ENCODE data around the gene FFAR1. TPM values are rescaled to one million over a fixed set of nuclear protein-coding genes. Genes with fewer than 3 reads are reported as not detected.

FFAR1 gene
- total RNA-seq, 1 donor from 2014 or later = not detected

DNA sequence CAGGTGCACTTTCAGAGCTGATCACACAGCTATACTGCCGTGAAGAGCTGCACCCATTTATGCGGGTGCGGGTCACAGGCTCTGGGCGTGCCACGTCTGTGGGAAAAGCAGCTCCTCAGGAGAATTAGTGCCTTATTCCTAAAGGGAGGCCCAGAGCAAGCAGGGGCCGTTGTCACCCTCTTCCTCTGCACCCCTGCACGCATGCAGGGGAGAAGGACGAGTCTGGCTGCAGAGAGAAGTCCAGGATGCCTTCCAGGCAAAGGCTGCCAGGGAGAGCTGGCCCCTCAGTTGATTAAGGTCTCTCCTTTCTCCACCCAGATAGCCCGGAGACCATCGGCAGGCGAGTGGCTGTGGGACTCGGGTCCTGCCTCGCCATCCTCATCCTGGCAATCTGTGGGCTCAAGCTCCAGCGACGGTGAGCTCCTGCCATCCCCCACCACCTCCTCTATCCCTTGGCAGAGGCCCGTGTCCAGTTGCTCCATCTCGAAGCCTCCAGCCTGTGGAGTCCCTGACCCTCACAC lies 3.1 kb upstream of the FFAR1 start:
- H3K27me3 ChIP-seq = no peaks in the 10 kb centered on the region
- DNase-seq (ENCODE audit: low spot score in 2 of 2) = peak in 1 of 2 donors; percentile 42
- no peaks in the 10 kb centered on the region for H3K36me3 ChIP-seq
- H3K4me3 ChIP-seq = no peak overlapping the region
- H3K4me1 ChIP-seq = no peaks in the 10 kb centered on the region
- H3K9me3 ChIP-seq = no peaks in the 10 kb centered on the region
- intact Hi-C loops (cut with DNase I) = no loop called here
- TF ChIP-seq, protein P1, sequence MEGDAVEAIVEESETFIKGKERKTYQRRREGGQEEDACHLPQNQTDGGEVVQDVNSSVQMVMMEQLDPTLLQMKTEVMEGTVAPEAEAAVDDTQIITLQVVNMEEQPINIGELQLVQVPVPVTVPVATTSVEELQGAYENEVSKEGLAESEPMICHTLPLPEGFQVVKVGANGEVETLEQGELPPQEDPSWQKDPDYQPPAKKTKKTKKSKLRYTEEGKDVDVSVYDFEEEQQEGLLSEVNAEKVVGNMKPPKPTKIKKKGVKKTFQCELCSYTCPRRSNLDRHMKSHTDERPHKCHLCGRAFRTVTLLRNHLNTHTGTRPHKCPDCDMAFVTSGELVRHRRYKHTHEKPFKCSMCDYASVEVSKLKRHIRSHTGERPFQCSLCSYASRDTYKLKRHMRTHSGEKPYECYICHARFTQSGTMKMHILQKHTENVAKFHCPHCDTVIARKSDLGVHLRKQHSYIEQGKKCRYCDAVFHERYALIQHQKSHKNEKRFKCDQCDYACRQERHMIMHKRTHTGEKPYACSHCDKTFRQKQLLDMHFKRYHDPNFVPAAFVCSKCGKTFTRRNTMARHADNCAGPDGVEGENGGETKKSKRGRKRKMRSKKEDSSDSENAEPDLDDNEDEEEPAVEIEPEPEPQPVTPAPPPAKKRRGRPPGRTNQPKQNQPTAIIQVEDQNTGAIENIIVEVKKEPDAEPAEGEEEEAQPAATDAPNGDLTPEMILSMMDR (IDR thresholded peaks at IDR 0.05) = no peak
- no peak overlapping the region for H3K27ac ChIP-seq

DNA sequence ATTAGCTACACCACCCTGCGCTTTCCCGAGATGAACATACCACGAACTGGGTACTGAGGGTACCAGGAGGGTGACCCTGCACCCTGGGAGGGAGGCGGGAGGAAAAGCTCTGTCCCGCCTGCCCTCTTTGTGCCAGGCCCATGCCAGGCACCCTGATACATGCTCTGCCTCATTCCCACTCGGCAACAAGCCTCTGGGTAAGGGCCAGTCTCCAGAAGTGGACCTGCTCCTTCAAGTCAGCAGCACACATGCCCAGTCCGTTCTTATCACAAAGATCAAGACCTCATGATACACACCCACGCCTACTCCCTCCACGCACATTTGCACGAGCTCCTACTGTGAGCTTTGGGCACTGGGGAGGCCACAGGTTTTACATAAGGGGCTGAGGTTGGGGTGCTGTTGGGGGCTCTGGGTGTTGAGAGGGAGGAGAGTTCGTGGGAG lies 2.0 kb upstream of the FFAR1 start:
- intact Hi-C loops (cut with DNase I) = no loop called here
- peak in 1 of 2 donors; percentile 58 for DNase-seq (ENCODE audit: low spot score in 2 of 2)

DNA sequence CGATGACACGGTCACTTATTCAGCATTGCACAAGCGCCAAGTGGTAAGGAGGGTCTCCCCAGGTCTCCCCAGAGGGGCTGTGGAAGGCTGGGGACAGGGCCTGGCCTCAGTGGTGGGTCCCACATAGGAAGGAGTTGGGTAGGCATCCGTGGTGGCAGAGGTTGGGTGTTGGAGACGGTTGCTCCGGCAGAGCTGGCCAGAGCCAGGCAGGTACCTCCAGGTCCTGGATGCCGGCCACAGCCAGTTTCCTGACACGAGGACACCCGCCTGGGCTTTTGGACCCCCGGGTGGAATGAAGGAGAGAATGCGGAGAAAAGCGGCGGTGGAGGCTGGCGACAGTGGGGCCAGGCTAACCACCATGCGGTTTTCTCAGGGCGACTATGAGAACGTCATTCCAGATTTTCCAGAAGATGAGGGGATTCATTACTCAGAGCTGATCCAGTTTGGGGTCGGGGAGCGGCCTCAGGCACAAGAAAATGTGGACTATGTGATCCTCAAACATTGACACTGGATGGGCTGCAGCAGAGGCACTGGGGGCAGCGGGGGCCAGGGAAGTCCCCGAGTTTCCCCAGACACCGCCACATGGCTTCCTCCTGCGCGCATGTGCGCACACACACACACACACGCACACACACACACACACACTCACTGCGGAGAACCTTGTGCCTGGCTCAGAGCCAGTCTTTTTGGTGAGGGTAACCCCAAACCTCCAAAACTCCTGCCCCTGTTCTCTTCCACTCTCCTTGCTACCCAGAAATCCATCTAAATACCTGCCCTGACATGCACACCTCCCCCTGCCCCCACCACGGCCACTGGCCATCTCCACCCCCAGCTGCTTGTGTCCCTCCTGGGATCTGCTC lies 1.3 kb upstream of the FFAR1 start:
- no peaks in the 10 kb centered on the region for H3K36me3 ChIP-seq
- H3K27me3 ChIP-seq = no peaks in the 10 kb centered on the region
- no peak overlapping the region for H3K27ac ChIP-seq
- H3K9me3 ChIP-seq = no peaks in the 10 kb centered on the region
- no peak overlapping the region for H3K4me3 ChIP-seq
- TF ChIP-seq, protein P1 (IDR thresholded peaks at IDR 0.05) = no peak
- peak in 1 of 2 donors; percentile 61 for DNase-seq (ENCODE audit: low spot score in 2 of 2)
- intact Hi-C loops (cut with DNase I) = no loop called here
- H3K4me1 ChIP-seq = no peaks in the 10 kb centered on the region

More for the DNA sequence above, 2.0 kb upstream of the FFAR1 start:
- H3K27ac ChIP-seq = no peak overlapping the region
- H3K9me3 ChIP-seq = no peaks in the 10 kb centered on the region
- TF ChIP-seq, protein P1 (IDR thresholded peaks at IDR 0.05) = no peak
- H3K27me3 ChIP-seq = no peaks in the 10 kb centered on the region
- H3K4me1 ChIP-seq = no peaks in the 10 kb centered on the region
- no peak overlapping the region for H3K4me3 ChIP-seq
- no peaks in the 10 kb centered on the region for H3K36me3 ChIP-seq

DNA sequence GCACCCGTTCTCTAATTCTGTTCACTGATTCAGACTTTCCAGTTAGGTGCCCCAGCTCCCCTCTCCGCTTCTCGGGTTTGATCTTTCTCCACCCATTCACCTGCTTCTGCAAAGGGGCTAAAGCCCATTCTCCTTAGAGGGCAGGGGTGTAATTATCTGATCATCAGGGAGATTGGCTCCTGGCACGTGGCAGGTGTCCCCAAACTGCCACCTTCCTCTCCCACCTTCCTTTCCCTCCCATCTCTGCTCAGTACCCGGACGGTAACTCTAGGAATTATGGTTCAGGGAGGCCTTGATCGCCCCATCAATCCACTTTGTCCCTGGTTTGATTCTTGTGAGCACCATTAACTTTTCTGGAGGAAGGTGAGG lies 212 bp downstream of the FFAR1 start:
- TF ChIP-seq, protein P1 (IDR thresholded peaks at IDR 0.05) = no peak
- no peaks in the 10 kb centered on the region for H3K36me3 ChIP-seq
- DNase-seq (ENCODE audit: low spot score in 2 of 2) = no peak
- no peak overlapping the region for H3K4me3 ChIP-seq
- no peaks in the 10 kb centered on the region for H3K9me3 ChIP-seq
- H3K27me3 ChIP-seq = no peaks in the 10 kb centered on the region
- no peaks in the 10 kb centered on the region for H3K4me1 ChIP-seq
- intact Hi-C loops (cut with DNase I) = no loop called here
- no peak overlapping the region for H3K27ac ChIP-seq

DNA sequence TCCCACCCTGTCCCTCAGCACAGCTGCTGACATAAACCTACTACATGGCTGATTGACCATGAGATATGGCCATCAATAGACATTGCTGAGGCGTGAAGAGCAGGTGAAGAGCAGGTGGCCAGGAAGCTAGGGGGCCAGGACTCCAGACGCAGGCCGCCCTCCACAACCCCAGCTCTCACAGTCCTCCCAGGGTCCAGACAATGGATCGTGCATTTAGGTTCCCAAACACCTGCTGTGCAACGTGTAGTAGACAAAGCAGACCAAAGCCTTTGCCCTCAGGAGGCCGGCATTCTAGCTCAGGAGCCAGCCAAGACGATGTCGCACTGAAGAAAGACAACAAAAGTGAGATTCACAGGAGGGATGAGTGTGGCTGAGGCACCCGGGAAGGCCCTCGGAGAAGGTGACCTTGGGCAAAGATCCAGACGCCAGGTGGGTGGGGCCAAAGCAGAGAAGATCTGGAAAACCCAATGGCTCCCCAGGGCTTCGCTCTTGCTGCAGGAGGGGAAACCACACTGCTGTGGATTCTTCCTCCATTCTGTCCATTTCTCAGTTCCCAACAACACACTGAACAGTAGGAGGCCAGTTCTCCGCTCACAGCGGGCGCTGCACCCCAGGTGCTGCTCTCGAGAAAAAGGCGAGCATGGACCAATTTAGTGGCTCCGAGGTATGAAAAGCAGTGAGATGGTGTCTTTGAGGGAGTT lies 1.4 kb downstream of the FFAR1 start:
- no peaks in the 10 kb centered on the region for H3K36me3 ChIP-seq
- intact Hi-C loops (cut with DNase I) = no loop called here
- H3K4me1 ChIP-seq = no peaks in the 10 kb centered on the region
- H3K4me3 ChIP-seq = no peak overlapping the region
- H3K9me3 ChIP-seq = no peaks in the 10 kb centered on the region
- TF ChIP-seq, protein P1 (IDR thresholded peaks at IDR 0.05) = no peak
- no peak overlapping the region for H3K27ac ChIP-seq
- no peaks in the 10 kb centered on the region for H3K27me3 ChIP-seq
- DNase-seq (ENCODE audit: low spot score in 2 of 2) = peak in 1 of 2 donors; percentile 45

All from ascending aorta (tissue), 2 donors.